ENCODE data around the gene EEFSEC. TPM values are rescaled to one million over a fixed set of nuclear protein-coding genes. Genes with fewer than 3 reads are reported as not detected.

The EEFSEC gene
- total and polyA plus RNA-seq, 2 experiments from 2014 or later: 10.1 to 16.2 TPM

- Histone ChIP-seq H3K79me2 (replicated peaks; ENCODE audit: insufficient read depth) (no peaks in the 10 kb centered on the region), H3K4me2 (no peak overlapping the region), H3K4me1 (ENCODE audit: insufficient read depth) (peaks cover 3% of the 10 kb centered on the region; the same call in 1 of the 2 replicates), H3K4me3 (no peak overlapping the region), H2AFZ (no peak overlapping the region), H3K27me3 (ENCODE audit: insufficient read depth) (no peaks in the 10 kb centered on the region), H3K9me2 (ENCODE audit: insufficient read depth) (no peaks in the 10 kb centered on the region), H4K20me1 (replicated peaks; ENCODE audit: insufficient read depth) (no peaks in the 10 kb centered on the region), H3F3A (replicated peaks; ENCODE audit: low read depth) (no peaks in the 10 kb centered on the region), H3K36me3 (ENCODE audit: insufficient read depth) (no peaks in the 10 kb centered on the region), H3K27ac (ENCODE audit: low read depth) (no peak overlapping the region)
- peaks cover 24% of the 10 kb centered on the region for H3K4me1 Mint-ChIP-seq
- DNase-seq (ENCODE audit: low spot score) (no peak), ATAC-seq (no peak)
- H3K9me3 Mint-ChIP-seq: no peaks in the 10 kb centered on the region
- no peak overlapping the region for H3K27ac Mint-ChIP-seq
- H3K36me3 Mint-ChIP-seq (ENCODE audit: low read depth): no peaks in the 10 kb centered on the region
- peaks cover 17% of the 10 kb centered on the region for H3K27me3 Mint-ChIP-seq (ENCODE audit: insufficient read depth, low read depth, poor library complexity)
- H3K4me3 Mint-ChIP-seq: no peak overlapping the region
- no peak for TF ChIP-seq NANOG (IDR thresholded peaks at IDR 0.05; ENCODE audit: borderline replicate concordance)
- TF ChIP-seq EZH2phosphoT487 (IDR thresholded peaks at IDR 0.05; ENCODE audit: unreplicated experiment): no peak
- no peak for TF ChIP-seq ZNF114 (CRISPR knock-in tag; IDR thresholded peaks at IDR 0.05)
- TF ChIP-seq EZH2 (IDR thresholded peaks at IDR 0.05; ENCODE audit: low read depth, unreplicated experiment): no peak
- no peak for TF ChIP-seq JUNB (IDR thresholded peaks at IDR 0.05; ENCODE audit: unreplicated experiment)
- TF ChIP-seq, protein P1, sequence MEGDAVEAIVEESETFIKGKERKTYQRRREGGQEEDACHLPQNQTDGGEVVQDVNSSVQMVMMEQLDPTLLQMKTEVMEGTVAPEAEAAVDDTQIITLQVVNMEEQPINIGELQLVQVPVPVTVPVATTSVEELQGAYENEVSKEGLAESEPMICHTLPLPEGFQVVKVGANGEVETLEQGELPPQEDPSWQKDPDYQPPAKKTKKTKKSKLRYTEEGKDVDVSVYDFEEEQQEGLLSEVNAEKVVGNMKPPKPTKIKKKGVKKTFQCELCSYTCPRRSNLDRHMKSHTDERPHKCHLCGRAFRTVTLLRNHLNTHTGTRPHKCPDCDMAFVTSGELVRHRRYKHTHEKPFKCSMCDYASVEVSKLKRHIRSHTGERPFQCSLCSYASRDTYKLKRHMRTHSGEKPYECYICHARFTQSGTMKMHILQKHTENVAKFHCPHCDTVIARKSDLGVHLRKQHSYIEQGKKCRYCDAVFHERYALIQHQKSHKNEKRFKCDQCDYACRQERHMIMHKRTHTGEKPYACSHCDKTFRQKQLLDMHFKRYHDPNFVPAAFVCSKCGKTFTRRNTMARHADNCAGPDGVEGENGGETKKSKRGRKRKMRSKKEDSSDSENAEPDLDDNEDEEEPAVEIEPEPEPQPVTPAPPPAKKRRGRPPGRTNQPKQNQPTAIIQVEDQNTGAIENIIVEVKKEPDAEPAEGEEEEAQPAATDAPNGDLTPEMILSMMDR (conservative IDR thresholded peaks at IDR 0.05; ENCODE audit: low read depth in 2 of 2): no peak
- TF ChIP-seq POLR2AphosphoS5 (IDR thresholded peaks at IDR 0.05; ENCODE audit: low read depth): no peak
- no peak for TF ChIP-seq STAT1 (IDR thresholded peaks at IDR 0.05; ENCODE audit: unreplicated experiment)
- no peak for TF ChIP-seq CREB1 (CRISPR knock-in tag; IDR thresholded peaks at IDR 0.05; ENCODE audit: low read depth)
- TF ChIP-seq, protein P2, sequence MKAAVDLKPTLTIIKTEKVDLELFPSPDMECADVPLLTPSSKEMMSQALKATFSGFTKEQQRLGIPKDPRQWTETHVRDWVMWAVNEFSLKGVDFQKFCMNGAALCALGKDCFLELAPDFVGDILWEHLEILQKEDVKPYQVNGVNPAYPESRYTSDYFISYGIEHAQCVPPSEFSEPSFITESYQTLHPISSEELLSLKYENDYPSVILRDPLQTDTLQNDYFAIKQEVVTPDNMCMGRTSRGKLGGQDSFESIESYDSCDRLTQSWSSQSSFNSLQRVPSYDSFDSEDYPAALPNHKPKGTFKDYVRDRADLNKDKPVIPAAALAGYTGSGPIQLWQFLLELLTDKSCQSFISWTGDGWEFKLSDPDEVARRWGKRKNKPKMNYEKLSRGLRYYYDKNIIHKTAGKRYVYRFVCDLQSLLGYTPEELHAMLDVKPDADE (IDR thresholded peaks at IDR 0.05): no peak
- TF ChIP-seq ZNF331 (CRISPR knock-in tag; IDR thresholded peaks at IDR 0.05; ENCODE audit: low read depth): no peak
- TF ChIP-seq, protein P3, sequence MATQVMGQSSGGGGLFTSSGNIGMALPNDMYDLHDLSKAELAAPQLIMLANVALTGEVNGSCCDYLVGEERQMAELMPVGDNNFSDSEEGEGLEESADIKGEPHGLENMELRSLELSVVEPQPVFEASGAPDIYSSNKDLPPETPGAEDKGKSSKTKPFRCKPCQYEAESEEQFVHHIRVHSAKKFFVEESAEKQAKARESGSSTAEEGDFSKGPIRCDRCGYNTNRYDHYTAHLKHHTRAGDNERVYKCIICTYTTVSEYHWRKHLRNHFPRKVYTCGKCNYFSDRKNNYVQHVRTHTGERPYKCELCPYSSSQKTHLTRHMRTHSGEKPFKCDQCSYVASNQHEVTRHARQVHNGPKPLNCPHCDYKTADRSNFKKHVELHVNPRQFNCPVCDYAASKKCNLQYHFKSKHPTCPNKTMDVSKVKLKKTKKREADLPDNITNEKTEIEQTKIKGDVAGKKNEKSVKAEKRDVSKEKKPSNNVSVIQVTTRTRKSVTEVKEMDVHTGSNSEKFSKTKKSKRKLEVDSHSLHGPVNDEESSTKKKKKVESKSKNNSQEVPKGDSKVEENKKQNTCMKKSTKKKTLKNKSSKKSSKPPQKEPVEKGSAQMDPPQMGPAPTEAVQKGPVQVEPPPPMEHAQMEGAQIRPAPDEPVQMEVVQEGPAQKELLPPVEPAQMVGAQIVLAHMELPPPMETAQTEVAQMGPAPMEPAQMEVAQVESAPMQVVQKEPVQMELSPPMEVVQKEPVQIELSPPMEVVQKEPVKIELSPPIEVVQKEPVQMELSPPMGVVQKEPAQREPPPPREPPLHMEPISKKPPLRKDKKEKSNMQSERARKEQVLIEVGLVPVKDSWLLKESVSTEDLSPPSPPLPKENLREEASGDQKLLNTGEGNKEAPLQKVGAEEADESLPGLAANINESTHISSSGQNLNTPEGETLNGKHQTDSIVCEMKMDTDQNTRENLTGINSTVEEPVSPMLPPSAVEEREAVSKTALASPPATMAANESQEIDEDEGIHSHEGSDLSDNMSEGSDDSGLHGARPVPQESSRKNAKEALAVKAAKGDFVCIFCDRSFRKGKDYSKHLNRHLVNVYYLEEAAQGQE (IDR thresholded peaks at IDR 0.05; ENCODE audit: unreplicated experiment): no peak
- TF ChIP-seq, protein P4, sequence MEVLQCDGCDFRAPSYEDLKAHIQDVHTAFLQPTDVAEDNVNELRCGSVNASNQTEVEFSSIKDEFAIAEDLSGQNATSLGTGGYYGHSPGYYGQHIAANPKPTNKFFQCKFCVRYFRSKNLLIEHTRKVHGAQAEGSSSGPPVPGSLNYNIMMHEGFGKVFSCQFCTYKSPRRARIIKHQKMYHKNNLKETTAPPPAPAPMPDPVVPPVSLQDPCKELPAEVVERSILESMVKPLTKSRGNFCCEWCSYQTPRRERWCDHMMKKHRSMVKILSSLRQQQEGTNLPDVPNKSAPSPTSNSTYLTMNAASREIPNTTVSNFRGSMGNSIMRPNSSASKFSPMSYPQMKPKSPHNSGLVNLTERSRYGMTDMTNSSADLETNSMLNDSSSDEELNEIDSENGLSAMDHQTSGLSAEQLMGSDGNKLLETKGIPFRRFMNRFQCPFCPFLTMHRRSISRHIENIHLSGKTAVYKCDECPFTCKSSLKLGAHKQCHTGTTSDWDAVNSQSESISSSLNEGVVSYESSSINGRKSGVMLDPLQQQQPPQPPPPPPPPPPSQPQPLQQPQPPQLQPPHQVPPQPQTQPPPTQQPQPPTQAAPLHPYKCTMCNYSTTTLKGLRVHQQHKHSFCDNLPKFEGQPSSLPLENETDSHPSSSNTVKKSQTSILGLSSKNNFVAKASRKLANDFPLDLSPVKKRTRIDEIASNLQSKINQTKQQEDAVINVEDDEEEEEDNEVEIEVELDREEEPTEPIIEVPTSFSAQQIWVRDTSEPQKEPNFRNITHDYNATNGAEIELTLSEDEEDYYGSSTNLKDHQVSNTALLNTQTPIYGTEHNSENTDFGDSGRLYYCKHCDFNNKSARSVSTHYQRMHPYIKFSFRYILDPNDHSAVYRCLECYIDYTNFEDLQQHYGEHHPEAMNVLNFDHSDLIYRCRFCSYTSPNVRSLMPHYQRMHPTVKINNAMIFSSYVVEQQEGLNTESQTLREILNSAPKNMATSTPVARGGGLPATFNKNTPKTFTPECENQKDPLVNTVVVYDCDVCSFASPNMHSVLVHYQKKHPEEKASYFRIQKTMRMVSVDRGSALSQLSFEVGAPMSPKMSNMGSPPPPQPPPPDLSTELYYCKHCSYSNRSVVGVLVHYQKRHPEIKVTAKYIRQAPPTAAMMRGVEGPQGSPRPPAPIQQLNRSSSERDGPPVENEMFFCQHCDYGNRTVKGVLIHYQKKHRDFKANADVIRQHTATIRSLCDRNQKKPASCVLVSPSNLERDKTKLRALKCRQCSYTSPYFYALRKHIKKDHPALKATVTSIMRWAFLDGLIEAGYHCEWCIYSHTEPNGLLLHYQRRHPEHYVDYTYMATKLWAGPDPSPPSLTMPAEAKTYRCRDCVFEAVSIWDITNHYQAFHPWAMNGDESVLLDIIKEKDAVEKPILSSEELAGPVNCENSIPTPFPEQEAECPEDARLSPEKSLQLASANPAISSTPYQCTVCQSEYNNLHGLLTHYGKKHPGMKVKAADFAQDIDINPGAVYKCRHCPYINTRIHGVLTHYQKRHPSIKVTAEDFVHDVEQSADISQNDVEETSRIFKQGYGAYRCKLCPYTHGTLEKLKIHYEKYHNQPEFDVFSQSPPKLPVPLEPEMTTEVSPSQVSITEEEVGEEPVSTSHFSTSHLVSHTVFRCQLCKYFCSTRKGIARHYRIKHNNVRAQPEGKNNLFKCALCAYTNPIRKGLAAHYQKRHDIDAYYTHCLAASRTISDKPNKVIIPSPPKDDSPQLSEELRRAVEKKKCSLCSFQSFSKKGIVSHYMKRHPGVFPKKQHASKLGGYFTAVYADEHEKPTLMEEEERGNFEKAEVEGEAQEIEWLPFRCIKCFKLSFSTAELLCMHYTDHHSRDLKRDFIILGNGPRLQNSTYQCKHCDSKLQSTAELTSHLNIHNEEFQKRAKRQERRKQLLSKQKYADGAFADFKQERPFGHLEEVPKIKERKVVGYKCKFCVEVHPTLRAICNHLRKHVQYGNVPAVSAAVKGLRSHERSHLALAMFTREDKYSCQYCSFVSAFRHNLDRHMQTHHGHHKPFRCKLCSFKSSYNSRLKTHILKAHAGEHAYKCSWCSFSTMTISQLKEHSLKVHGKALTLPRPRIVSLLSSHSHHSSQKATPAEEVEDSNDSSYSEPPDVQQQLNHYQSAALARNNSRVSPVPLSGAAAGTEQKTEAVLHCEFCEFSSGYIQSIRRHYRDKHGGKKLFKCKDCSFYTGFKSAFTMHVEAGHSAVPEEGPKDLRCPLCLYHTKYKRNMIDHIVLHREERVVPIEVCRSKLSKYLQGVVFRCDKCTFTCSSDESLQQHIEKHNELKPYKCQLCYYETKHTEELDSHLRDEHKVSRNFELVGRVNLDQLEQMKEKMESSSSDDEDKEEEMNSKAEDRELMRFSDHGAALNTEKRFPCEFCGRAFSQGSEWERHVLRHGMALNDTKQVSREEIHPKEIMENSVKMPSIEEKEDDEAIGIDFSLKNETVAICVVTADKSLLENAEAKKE (CRISPR knock-in tag; IDR thresholded peaks at IDR 0.05): no peak
Measured at GRCh38 chr3:128407247-128407646, 254.0 kb downstream of the EEFSEC start.
